IMR-90 (cell line): ENCODE results near the gene GSDMA.

ENCODE experiments used
- BHLHE40 ChIP-seq: fragments of 150-350 bp; IDR thresholded peaks from 2 replicates; pipeline ENCODE4 v1.6.1; 2016; ENCODE audit warnings: mild to moderate bottlenecking, low read depth, low read length
- CEBPB ChIP-seq: IDR thresholded peaks from 2 replicates; pipeline ENCODE4 v1.6.1; 2012; ENCODE audit warnings: low read depth, low read length, improper control_type of control experiment
- CTCF ChIP-seq: conservative IDR thresholded peaks from 2 replicates; pipeline ENCODE4 v1.5.1; 2012; ENCODE audit warnings: mild to moderate bottlenecking, low read depth, low read length, improper control_type of control experiment
- MAZ ChIP-seq: IDR thresholded peaks from 2 replicates; pipeline ENCODE4 v1.6.1; 2012; ENCODE audit warnings: low read depth, mild to moderate bottlenecking, low read length, improper control_type of control experiment, moderate library complexity, borderline replicate concordance
- MXI1 ChIP-seq: IDR thresholded peaks from 2 replicates; pipeline ENCODE4 v1.6.1; 2012; ENCODE audit warnings: low read depth, mild to moderate bottlenecking, low read length, moderate library complexity, borderline replicate concordance
- POLR2A ChIP-seq: IDR thresholded peaks from 2 replicates; pipeline ENCODE4 v1.6.1; 2012; ENCODE audit warnings: mild to moderate bottlenecking, low read depth, low read length
- RAD21 ChIP-seq: IDR thresholded peaks from 2 replicates; pipeline ENCODE4 v1.6.1; 2012; ENCODE audit warnings: low read length, improper control_type of control experiment
- RFX5 ChIP-seq: IDR thresholded peaks from 2 replicates; pipeline ENCODE4 v1.8.0; 2012; ENCODE audit warnings: low read depth, mild to moderate bottlenecking, low read length, moderate library complexity
- SMC3 ChIP-seq: fragments of 150-350 bp; IDR thresholded peaks from 2 replicates; pipeline ENCODE4 v1.6.1; 2016; ENCODE audit warnings: low read depth, mild to moderate bottlenecking, antibody characterized with exemption, low read length, moderate library complexity
- TF ChIP-seq, protein P1 (sequence below): fragments of 150-350 bp; IDR thresholded peaks from 2 replicates; pipeline ENCODE4 v1.6.1; 2017; ENCODE audit warnings: mild to moderate bottlenecking, antibody characterized with exemption, low read length, low read depth
- TF ChIP-seq, protein P2 (sequence below): fragments of 150-350 bp; IDR thresholded peaks from 2 replicates; pipeline ENCODE4 v1.6.1; 2016; ENCODE audit warnings: low read depth, mild to moderate bottlenecking, low read length, moderate library complexity, borderline replicate concordance

GRCh38 chr17:39953471-39953888, 9.3 kb upstream of the GSDMA start:
- TF ChIP-seq CTCF (no peak), POLR2A (no peak), SMC3 (no peak), CEBPB (no peak), MAZ (no peak), RAD21 (no peak), RFX5 (no peak), BHLHE40 (no peak), MXI1 (no peak)
- TF ChIP-seq, protein P1, sequence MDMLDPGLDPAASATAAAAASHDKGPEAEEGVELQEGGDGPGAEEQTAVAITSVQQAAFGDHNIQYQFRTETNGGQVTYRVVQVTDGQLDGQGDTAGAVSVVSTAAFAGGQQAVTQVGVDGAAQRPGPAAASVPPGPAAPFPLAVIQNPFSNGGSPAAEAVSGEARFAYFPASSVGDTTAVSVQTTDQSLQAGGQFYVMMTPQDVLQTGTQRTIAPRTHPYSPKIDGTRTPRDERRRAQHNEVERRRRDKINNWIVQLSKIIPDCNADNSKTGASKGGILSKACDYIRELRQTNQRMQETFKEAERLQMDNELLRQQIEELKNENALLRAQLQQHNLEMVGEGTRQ: no peak
- TF ChIP-seq, protein P2, sequence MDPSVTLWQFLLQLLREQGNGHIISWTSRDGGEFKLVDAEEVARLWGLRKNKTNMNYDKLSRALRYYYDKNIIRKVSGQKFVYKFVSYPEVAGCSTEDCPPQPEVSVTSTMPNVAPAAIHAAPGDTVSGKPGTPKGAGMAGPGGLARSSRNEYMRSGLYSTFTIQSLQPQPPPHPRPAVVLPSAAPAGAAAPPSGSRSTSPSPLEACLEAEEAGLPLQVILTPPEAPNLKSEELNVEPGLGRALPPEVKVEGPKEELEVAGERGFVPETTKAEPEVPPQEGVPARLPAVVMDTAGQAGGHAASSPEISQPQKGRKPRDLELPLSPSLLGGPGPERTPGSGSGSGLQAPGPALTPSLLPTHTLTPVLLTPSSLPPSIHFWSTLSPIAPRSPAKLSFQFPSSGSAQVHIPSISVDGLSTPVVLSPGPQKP: no peak
